PFSK-1 (cell line): ENCODE data around the gene KCNN4.

Source experiments
- FOXP2 ChIP-seq: optimal IDR thresholded peaks from 2 replicates; pipeline ENCODE3; 2011; ENCODE audit warnings: borderline replicate concordance, control low read depth, inconsistent platforms; ENCODE audit not compliant: insufficient read depth; ENCODE audit errors: extremely low read length, extremely low read depth
- POLR2AphosphoS5 ChIP-seq: IDR thresholded peaks from 2 replicates; pipeline ENCODE4 v1.6.1; 2012; ENCODE audit warnings: low read depth, mild to moderate bottlenecking, control low read depth, low read length, moderate library complexity
- SIN3A ChIP-seq: IDR thresholded peaks from 2 replicates; pipeline ENCODE4 v1.6.1; 2012; ENCODE audit warnings: mild to moderate bottlenecking, low read length, moderate library complexity, borderline replicate concordance; ENCODE audit not compliant: insufficient read depth
- TF ChIP-seq, protein P1 (sequence below), 2 experiments: IDR thresholded peaks; 2 replicates each; pipeline versions ENCODE4 v1.6.1 to v1.8.0; 2011 to 2012; ENCODE audit warnings: low read depth in 2 of 2, low read length in 2 of 2, control low read depth in 1 of 2, inconsistent platforms in 1 of 2, mild to moderate bottlenecking in 1 of 2, moderate library complexity in 1 of 2; ENCODE audit not compliant: insufficient read depth in 1 of 2

DNA sequence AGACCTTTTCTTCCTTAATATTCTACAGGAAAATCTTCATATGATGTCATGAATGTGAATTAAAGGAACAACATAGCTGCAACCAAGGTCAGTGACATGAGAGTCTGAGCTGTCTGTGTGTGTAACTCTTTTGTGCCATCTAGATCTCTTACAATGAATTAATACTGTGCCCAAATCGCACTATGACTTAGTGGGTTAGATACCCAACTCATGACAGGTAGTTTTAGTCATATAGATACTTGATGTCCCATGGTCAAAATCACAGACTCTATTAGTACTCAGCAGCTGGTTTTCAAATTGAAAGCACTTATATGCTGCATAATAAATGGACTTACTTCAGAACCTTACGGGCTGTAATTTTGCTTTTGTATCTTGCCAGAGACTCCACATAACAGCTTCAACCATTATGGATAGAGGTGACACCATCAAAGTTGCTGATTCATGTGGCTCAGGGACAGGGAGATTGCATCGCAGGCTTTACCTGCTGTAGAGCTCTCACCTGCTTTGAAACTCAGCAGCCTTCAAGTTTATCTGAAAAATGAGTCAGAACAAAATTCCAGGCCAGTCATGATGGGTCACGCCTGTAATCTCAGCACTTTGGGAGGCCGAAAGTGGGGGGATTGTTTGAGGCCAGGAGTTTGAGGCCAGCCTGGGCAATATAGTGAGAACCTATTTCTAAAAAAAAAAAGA is 34.0 kb upstream of the KCNN4 start:
- TF ChIP-seq, protein P1, sequence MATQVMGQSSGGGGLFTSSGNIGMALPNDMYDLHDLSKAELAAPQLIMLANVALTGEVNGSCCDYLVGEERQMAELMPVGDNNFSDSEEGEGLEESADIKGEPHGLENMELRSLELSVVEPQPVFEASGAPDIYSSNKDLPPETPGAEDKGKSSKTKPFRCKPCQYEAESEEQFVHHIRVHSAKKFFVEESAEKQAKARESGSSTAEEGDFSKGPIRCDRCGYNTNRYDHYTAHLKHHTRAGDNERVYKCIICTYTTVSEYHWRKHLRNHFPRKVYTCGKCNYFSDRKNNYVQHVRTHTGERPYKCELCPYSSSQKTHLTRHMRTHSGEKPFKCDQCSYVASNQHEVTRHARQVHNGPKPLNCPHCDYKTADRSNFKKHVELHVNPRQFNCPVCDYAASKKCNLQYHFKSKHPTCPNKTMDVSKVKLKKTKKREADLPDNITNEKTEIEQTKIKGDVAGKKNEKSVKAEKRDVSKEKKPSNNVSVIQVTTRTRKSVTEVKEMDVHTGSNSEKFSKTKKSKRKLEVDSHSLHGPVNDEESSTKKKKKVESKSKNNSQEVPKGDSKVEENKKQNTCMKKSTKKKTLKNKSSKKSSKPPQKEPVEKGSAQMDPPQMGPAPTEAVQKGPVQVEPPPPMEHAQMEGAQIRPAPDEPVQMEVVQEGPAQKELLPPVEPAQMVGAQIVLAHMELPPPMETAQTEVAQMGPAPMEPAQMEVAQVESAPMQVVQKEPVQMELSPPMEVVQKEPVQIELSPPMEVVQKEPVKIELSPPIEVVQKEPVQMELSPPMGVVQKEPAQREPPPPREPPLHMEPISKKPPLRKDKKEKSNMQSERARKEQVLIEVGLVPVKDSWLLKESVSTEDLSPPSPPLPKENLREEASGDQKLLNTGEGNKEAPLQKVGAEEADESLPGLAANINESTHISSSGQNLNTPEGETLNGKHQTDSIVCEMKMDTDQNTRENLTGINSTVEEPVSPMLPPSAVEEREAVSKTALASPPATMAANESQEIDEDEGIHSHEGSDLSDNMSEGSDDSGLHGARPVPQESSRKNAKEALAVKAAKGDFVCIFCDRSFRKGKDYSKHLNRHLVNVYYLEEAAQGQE (IDR thresholded peaks at IDR 0.05; ENCODE audit: insufficient read depth in 1 of 2, low read depth in 2 of 2, low read length in 2 of 2): no peak
- TF ChIP-seq POLR2AphosphoS5 (no peak), SIN3A (no peak), FOXP2 (no peak)
